Fibroblast of the aortic adventitia (primary cell): ENCODE data around the gene FAM131C. TPM values are rescaled to one million over a fixed set of nuclear protein-coding genes. Genes with fewer than 3 reads are reported as not detected.

ENCODE experiments used
- DNase-seq: peaks from one replicate; pipeline ENCODE4 v3.0.0-alpha.2; 2010; ENCODE audit warnings: low read depth
- H3K4me3 ChIP-seq: 2 replicates; pipeline ENCODE4 v1.5.1; 2011; ENCODE audit warnings: low read depth, mild to moderate bottlenecking, control low read depth, low read length, moderate library complexity
- CTCF ChIP-seq: IDR thresholded peaks from 2 replicates; pipeline ENCODE4 v1.5.1; 2011; ENCODE audit warnings: mild to moderate bottlenecking, low read length, control low read depth, inconsistent platforms; ENCODE audit not compliant: insufficient read depth
- total RNA-seq: library from RNA; depleted of rRNA; stranded (reverse); fragments of >200 nt; gene quantifications from 2 replicates; pipeline ENCODE4 v1.2.3, GENCODE V29; 2012; ENCODE audit warnings: low replicate concordance

FAM131C gene
- total RNA-seq, 1 donor: 0.63 TPM

- no peak for DNase-seq
- TF ChIP-seq CTCF: no peak
- H3K4me3 ChIP-seq: no peak overlapping the region
Observed at GRCh38 chr1:16119504-16119903, 46.1 kb upstream of the FAM131C start.

- H3K4me3 ChIP-seq: no peak overlapping the region
- no peak for TF ChIP-seq CTCF
- DNase-seq: no peak
Observed at GRCh38 chr1:16118706-16119105, 45.3 kb upstream of the FAM131C start.

- no peak overlapping the region for H3K4me3 ChIP-seq
- TF ChIP-seq CTCF: no peak
- DNase-seq: no peak
Observed at GRCh38 chr1:16117936-16118335, 44.5 kb upstream of the FAM131C start.

GRCh38 chr1:16117369-16117768 lies 43.9 kb upstream of the FAM131C start:
- no peak overlapping the region for H3K4me3 ChIP-seq
- no peak for TF ChIP-seq CTCF
- no peak for DNase-seq

- H3K4me3 ChIP-seq: no peak overlapping the region
- no peak for DNase-seq
- no peak for TF ChIP-seq CTCF
Observed at GRCh38 chr1:16116625-16117024, 43.2 kb upstream of the FAM131C start.

- no peak for TF ChIP-seq CTCF
- DNase-seq: no peak
Observed at GRCh38 chr1:16116002-16116401, 42.6 kb upstream of the FAM131C start.

GRCh38 chr1:16115468-16115983 lies 42.1 kb upstream of the FAM131C start:
- H3K4me3 ChIP-seq: no peak overlapping the region
- TF ChIP-seq CTCF: no peak
- no peak for DNase-seq

More at GRCh38 chr1:16116002-16116401, 42.6 kb upstream of the FAM131C start:
- no peak overlapping the region for H3K4me3 ChIP-seq
